Ovary (tissue), 9 donors: ENCODE measurements around the gene SYT14. TPM values are rescaled to one million over a fixed set of nuclear protein-coding genes. Genes with fewer than 3 reads are reported as not detected.
"Not testable (repeated sequence)": the region's sequence is repeated elsewhere in the genome, so short reads cannot be mapped to it uniquely, and the experiment has no call there.

Experiments used
- DNase-seq, 5 donors: peaks; one replicate each; pipeline ENCODE4 v3.0.0-alpha.2; 2019 to 2020
- H3K27ac ChIP-seq, 2 donors: fragments of 200-600 bp; one replicate each; pipeline versions ENCODE4 v1.5.1 to v1.8.0; 2019 to 2022
- H3K27me3 ChIP-seq: fragments of 200-600 bp; one replicate; pipeline ENCODE4 v1.8.0; 2022
- H3K36me3 ChIP-seq: fragments of 200-600 bp; sonication (generic); one replicate; pipeline ENCODE4 v1.5.1; 2019
- H3K4me1 ChIP-seq: one replicate; pipeline ENCODE4 v1.8.1; 2013; ENCODE audit warnings: mild to moderate bottlenecking, moderate library complexity; ENCODE audit not compliant: insufficient read depth
- H3K4me3 ChIP-seq: fragments of 200-600 bp; sonication (generic); one replicate; pipeline ENCODE4 v1.5.1; 2017
- H3K9me3 ChIP-seq, 2 donors: fragments of 200-600 bp in 1 of 2; sonication (generic) in 1 of 2; one replicate each; pipeline versions ENCODE4 v1.5.1 to v1.8.1; 2013 to 2019; ENCODE audit warnings: mild to moderate bottlenecking in 1 of 2, moderate library complexity in 1 of 2
- EP300 ChIP-seq: sonication (generic); formaldehyde crosslinking; IDR thresholded peaks from one replicate; pipeline ENCODE4 v1.6.1; 2017; ENCODE audit warnings: antibody characterized with exemption
- POLR2A ChIP-seq: fragments of 450-650 bp; IDR thresholded peaks from one replicate; pipeline ENCODE4 v1.6.1; 2017; ENCODE audit warnings: antibody characterized with exemption, mild to moderate bottlenecking, moderate library complexity
- WGBS, 3 donors: extraction: QIAGEN DNeasy Blood & Tissue Kit in 1 of 3; methylation state at CpG; one replicate each; pipeline versions ENCODE4 v1.1.5 to v1.1.7; 2013 to 2017; 5-methylcytosine and 5-hydroxymethylcytosine counted together
- intact Hi-C, 4 donors: fragments of 100-400 bp; cut with DNase I; formaldehyde crosslinking; loops; one replicate each; pipeline versions ENCODE4 v1.11.0 to v1.15.1; 2022 to 2023
- polyA plus RNA-seq, 2 donors: library from polyadenylated mRNA; stranded (reverse); fragments of 200-250 nt in 1 of 2; fragments of 350-450 nt in 1 of 2; fragmentation: Illumina TruSeq in 1 of 2; extraction: RNeasy Lipid Tissue Mini Kit (QIAGEN cat#74804) in 1 of 2; gene quantifications; one replicate each; pipeline ENCODE4 v1.2.3, GENCODE V29; 2013 to 2014
- total RNA-seq, 7 donors: library from RNA; depleted of rRNA in 2 of 7; stranded (reverse); fragments of >200 nt in 2 of 7; fragmentation: NEBNext Ultra II Directional in 3 of 7; extraction: Animal tissue kit (Norgen Biotek cat#: 25700) in 3 of 7; gene quantifications; one replicate each; pipeline versions ENCODE4 v1.1.0 to v1.2.4, GENCODE V29; 2016 to 2023
- TF ChIP-seq, protein P1 (sequence below), 3 donors: fragments of 450-650 bp in 2 of 3; fragments of 200-600 bp in 1 of 3; IDR thresholded peaks; one replicate each; pipeline versions ENCODE4 v1.5.1 to v1.8.0; 2016 to 2022; ENCODE audit warnings: antibody characterized with exemption in 3 of 3, mild to moderate bottlenecking in 1 of 3
- donor health status: DM: no; HTN: no; CAD: no; lungs with moderate emphysema.
- donor health status: DM: no; HTN: no; CAD: no.
- donor health status: Bipolar disorder and iron deficiency.
- donor health status: DM: yes; HTN: yes; CAD: no.
- donor health status: DM: no; HTN: no; CAD: no.
- donor health status: DM: yes; HTN: yes; CAD: no.

SYT14 gene
- total and polyA plus RNA-seq, 9 donors = under 0.01 to 0.45 (median 0.15) TPM; not detected in 3

DNA sequence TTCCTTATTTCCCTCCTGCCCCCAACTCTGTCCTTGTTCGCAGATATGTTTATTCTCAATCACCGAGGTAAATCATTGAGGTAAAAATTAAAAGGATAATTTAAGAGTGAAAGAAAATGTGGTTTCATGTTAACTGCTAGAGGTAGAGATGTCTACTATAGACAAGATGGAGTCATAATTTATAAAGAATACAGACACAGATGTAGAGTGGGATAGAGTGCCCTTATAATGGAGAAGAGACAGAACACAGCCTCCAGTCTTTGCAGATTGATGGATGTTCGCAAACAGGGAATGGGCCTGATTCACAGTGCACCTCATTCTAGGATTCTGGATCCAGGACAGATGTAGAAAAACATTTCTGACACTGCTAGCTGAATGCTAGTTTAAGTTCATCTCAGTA lies 155.4 kb downstream of the SYT14 start:
- no peaks in the 10 kb centered on the region for H3K27me3 ChIP-seq
- no peaks in the 10 kb centered on the region for H3K9me3 ChIP-seq
- WGBS, 3 donors = 81 to 90% (median 87%) methylated on average over 3 of the region's 3 CpGs
- no peak for TF ChIP-seq EP300
- TF ChIP-seq, protein P1, sequence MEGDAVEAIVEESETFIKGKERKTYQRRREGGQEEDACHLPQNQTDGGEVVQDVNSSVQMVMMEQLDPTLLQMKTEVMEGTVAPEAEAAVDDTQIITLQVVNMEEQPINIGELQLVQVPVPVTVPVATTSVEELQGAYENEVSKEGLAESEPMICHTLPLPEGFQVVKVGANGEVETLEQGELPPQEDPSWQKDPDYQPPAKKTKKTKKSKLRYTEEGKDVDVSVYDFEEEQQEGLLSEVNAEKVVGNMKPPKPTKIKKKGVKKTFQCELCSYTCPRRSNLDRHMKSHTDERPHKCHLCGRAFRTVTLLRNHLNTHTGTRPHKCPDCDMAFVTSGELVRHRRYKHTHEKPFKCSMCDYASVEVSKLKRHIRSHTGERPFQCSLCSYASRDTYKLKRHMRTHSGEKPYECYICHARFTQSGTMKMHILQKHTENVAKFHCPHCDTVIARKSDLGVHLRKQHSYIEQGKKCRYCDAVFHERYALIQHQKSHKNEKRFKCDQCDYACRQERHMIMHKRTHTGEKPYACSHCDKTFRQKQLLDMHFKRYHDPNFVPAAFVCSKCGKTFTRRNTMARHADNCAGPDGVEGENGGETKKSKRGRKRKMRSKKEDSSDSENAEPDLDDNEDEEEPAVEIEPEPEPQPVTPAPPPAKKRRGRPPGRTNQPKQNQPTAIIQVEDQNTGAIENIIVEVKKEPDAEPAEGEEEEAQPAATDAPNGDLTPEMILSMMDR (IDR thresholded peaks at IDR 0.05) = no peak
- TF ChIP-seq POLR2A = no peak
- H3K27ac ChIP-seq = no peak overlapping the region
- H3K4me3 ChIP-seq = no peak overlapping the region
- no peaks in the 10 kb centered on the region for H3K36me3 ChIP-seq
- no peak for DNase-seq
- intact Hi-C loops = no loop called here
- no peaks in the 10 kb centered on the region for H3K4me1 ChIP-seq

DNA sequence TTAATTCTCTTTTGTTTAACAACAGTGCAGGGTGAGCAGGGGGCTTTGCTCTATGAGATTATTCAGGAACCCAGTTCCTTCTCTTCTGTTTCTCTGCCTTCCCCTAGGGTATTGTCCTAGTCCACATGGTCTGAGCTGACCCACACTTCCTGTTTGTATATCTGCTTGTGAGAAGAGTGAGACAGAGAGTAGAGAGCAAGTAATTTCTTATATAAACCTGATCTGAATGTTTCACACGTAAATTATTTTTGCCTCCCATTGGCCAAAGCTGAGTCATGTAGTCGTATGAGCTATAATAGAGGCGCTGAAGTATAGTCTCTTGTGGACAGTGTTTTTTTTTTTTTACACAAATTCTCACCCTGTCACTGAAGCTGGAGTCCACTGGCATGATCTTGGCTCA lies 160.3 kb downstream of the SYT14 start:
- H3K4me1 ChIP-seq = no peaks in the 10 kb centered on the region
- no peak for DNase-seq
- H3K4me3 ChIP-seq = no peak overlapping the region
- WGBS, 3 donors = 60 to 90% (median 66%) methylated on average over 3 of the region's 3 CpGs
- intact Hi-C loops = no loop called here
- no peaks in the 10 kb centered on the region for H3K9me3 ChIP-seq
- TF ChIP-seq POLR2A (no peak), EP300 (no peak)
- TF ChIP-seq, protein P1 (IDR thresholded peaks at IDR 0.05) = no peak
- no peaks in the 10 kb centered on the region for H3K27me3 ChIP-seq
- no peaks in the 10 kb centered on the region for H3K36me3 ChIP-seq
- H3K27ac ChIP-seq = no peak overlapping the region

DNA sequence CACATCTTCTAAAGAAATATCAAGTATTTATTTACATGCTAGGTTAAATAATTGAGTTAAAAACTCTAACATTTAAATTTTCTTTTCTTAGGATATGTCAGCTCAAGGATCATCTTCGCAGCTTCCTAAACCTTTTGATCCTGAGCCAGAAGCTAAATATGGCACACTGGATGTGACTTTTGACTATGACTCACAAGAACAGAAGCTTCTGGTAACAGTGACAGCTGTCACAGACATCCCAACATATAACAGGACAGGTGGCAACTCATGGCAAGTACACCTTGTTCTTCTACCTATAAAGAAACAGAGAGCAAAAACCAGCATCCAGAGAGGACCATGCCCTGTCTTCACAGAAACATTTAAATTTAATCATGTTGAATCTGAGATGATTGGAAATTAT lies 161.9 kb downstream of the SYT14 start:
- Histone ChIP-seq H3K9me3 (no peaks in the 10 kb centered on the region), H3K4me1 (no peaks in the 10 kb centered on the region), H3K27me3 (no peaks in the 10 kb centered on the region), H3K4me3 (no peak overlapping the region), H3K36me3 (no peaks in the 10 kb centered on the region), H3K27ac (no peak overlapping the region)
- DNase-seq = no peak
- TF ChIP-seq, protein P1 (IDR thresholded peaks at IDR 0.05) = no peak
- no peak for TF ChIP-seq EP300
- TF ChIP-seq POLR2A = no peak
- intact Hi-C loops = no loop called here
- WGBS, 3 donors = 53 to 57% (median 57%) methylated on average over 1 of the region's 1 CpG

DNA sequence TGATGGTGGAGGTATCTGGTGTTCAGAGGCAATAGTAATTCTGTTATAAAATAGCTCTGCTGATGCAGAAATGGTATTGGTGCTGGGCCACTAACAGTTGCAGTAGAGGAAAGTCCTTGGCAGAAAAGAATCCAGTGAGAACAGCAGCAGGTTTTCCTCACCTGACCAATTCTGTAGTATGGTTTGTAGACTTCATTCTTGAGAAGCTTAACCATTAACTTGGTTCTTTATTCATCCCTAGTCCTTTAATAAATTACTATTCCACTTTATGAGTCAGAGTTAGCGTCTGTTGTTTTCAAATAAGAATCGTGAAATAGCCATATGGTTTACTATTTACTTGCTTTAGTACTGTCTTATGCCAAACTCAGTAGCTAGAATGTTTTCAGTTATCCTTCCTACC lies 166.1 kb downstream of the SYT14 start:
- H3K4me1 ChIP-seq = no peaks in the 10 kb centered on the region
- H3K27me3 ChIP-seq = no peaks in the 10 kb centered on the region
- WGBS, 3 donors = 23 to 70% (median 33%) methylated on average over 2 of the region's 2 CpGs
- DNase-seq = no peak
- H3K27ac ChIP-seq = no peak overlapping the region
- intact Hi-C loops = no loop called here
- no peaks in the 10 kb centered on the region for H3K9me3 ChIP-seq
- H3K4me3 ChIP-seq = no peak overlapping the region
- no peaks in the 10 kb centered on the region for H3K36me3 ChIP-seq
- TF ChIP-seq, protein P1 (IDR thresholded peaks at IDR 0.05) = no peak
- TF ChIP-seq POLR2A = no peak
- no peak for TF ChIP-seq EP300

DNA sequence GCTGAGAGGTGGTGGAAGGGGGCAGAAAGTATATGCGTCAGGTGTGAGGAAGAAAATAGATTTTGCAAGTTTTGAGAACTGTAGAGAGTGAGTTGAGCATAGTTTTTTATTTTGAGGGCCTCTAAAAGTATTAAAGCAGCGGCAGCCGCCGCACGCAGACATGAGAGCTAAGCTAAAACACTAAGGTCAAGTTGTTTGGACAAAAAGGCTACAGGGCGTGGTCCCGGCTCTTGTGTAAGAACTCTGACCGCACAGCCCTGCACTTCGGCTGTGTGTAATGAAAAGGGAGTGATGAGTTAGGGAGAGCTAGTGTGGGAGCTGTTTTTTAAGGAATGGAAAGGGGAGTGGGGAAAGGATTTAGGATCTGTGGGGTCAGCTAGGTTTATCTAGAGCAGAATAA lies 174.9 kb downstream of the SYT14 start:
- H3K4me1 ChIP-seq, H3K27me3 ChIP-seq, DNase-seq, H3K4me3 ChIP-seq, H3K27ac ChIP-seq, intact Hi-C loops, H3K36me3 ChIP-seq, H3K9me3 ChIP-seq: not testable (repeated sequence)
- 65 to 76% (median 72%) methylated on average over 9 of the region's 9 CpGs for WGBS, 3 donors
